HepG2 (cell line): ENCODE results near the gene DUSP16.

ENCODE experiments used
- CTCF ChIP-seq: sonication (generic); formaldehyde crosslinking; IDR thresholded peaks from 2 replicates; pipeline ENCODE4 v1.5.0; 2020; ENCODE audit warnings: mild to moderate bottlenecking, missing genetic modification reagents, moderate library complexity
- FOXP4 ChIP-seq: sonication (generic); formaldehyde crosslinking; IDR thresholded peaks from 2 replicates; pipeline ENCODE4 v1.4.0; 2020; ENCODE audit warnings: missing genetic modification reagents
- HOXA7 ChIP-seq: sonication (generic); formaldehyde crosslinking; IDR thresholded peaks from 2 replicates; pipeline ENCODE4 v1.8.1; 2022; ENCODE audit warnings: mild to moderate bottlenecking, missing genetic modification reagents, moderate library complexity
- MEIS2 ChIP-seq: sonication (generic); formaldehyde crosslinking; IDR thresholded peaks from 2 replicates; pipeline ENCODE4 v1.9.0; 2021; ENCODE audit warnings: mild to moderate bottlenecking, missing genetic modification reagents
- PBX3 ChIP-seq: sonication (generic); formaldehyde crosslinking; IDR thresholded peaks from 2 replicates; pipeline ENCODE4 v1.8.1; 2023; ENCODE audit warnings: missing genetic modification reagents, inconsistent platforms, borderline replicate concordance
- POLR2A ChIP-seq, 2 experiments: IDR thresholded peaks; 2 replicates each; pipeline ENCODE4 v1.6.1; 2011; ENCODE audit warnings: low read depth in 2 of 2, low read length in 2 of 2, mild to moderate bottlenecking in 1 of 2, moderate library complexity in 1 of 2; ENCODE audit not compliant: insufficient read depth in 1 of 2
- SPEN ChIP-seq: sonication (generic); formaldehyde crosslinking; IDR thresholded peaks from 2 replicates; pipeline ENCODE4 v1.5.1; 2020; ENCODE audit warnings: low read depth, mild to moderate bottlenecking, missing genetic modification reagents
- STAG1 ChIP-seq: sonication (generic); formaldehyde crosslinking; IDR thresholded peaks from 2 replicates; pipeline ENCODE4 v1.4.0; 2020; ENCODE audit warnings: missing genetic modification reagents
- ZNF816 ChIP-seq: sonication (generic); formaldehyde crosslinking; IDR thresholded peaks from 2 replicates; pipeline ENCODE4 v1.8.0; 2022; ENCODE audit warnings: missing genetic modification reagents, mild to moderate bottlenecking, borderline replicate concordance

- TF ChIP-seq MEIS2 (CRISPR knock-in tag) (no peak), SPEN (no peak), CTCF (CRISPR knock-in tag) (no peak), POLR2A (IDR thresholded peaks at IDR 0.05; ENCODE audit: insufficient read depth in 1 of 2, low read depth in 2 of 2, low read length in 2 of 2) (no peak), FOXP4 (CRISPR knock-in tag) (no peak), PBX3 (CRISPR knock-in tag) (no peak), ZNF816 (CRISPR knock-in tag) (no peak), HOXA7 (CRISPR knock-in tag) (no peak), STAG1 (CRISPR knock-in tag) (no peak)
Measured at GRCh38 chr12:12553208-12553785, 9.4 kb downstream of the DUSP16 start.
